ENCODE data around the gene NECTIN2. TPM values are rescaled to one million over a fixed set of nuclear protein-coding genes. Genes with fewer than 3 reads are reported as not detected.

The NECTIN2 gene
- total and polyA plus RNA-seq, 12 donors, result 82.7 to 243 (median 129) TPM

- peaks cover 38 to 46% of the 10 kb centered on the region in 2 donors for H3K4me1 ChIP-seq (replicated peaks in 1 of 2)
- peak; percentile 39 to 81 (median 63) for DNase-seq
- no peaks in the 10 kb centered on the region for H3K27me3 ChIP-seq
- H3K4me3 ChIP-seq, result peak overlapping the region; percentile 33 to 97 (median 84)
- intact Hi-C loops (cut with DNase I), result no loop called here
- H3K27ac ChIP-seq, result peak overlapping the region; percentile 49 to 99 (median 98)
- H3K36me3 ChIP-seq (replicated peaks in 1 of 2), result no peaks in the 10 kb centered on the region
- 0 to 1% (median 1%) methylated on average over 16 to 49 of the region's 51 CpGs for WGBS, 4 donors
- no peak for TF ChIP-seq POLR2A (IDR thresholded peaks at IDR 0.05)
- TF ChIP-seq CTCF (IDR thresholded peaks at IDR 0.05), result no peak
- H3K9me3 ChIP-seq (replicated peaks in 1 of 3), result no peaks in the 10 kb centered on the region
Measured at GRCh38 chr19:44846455-44847143, 502 bp downstream of the NECTIN2 start.

GRCh38 chr19:44847144-44848035 lies 1.3 kb downstream of the NECTIN2 start:
- no peaks in the 10 kb centered on the region for H3K36me3 ChIP-seq (replicated peaks in 1 of 2)
- peak; percentile 73 to 82 for TF ChIP-seq POLR2A (IDR thresholded peaks at IDR 0.05)
- no peak for TF ChIP-seq CTCF (IDR thresholded peaks at IDR 0.05)
- peaks cover 38 to 46% of the 10 kb centered on the region in 2 donors for H3K4me1 ChIP-seq (replicated peaks in 1 of 2)
- intact Hi-C loops (cut with DNase I), result no loop called here
- 0 to 2% (median 1%) methylated on average over 7 to 47 of the region's 47 CpGs for WGBS, 4 donors
- H3K9me3 ChIP-seq (replicated peaks in 1 of 3), result no peaks in the 10 kb centered on the region
- DNase-seq, result peak; percentile 80 to 92 (median 87)
- H3K27ac ChIP-seq, result peak overlapping the region; percentile 78 to 99 (median 98)
- no peaks in the 10 kb centered on the region for H3K27me3 ChIP-seq
- H3K4me3 ChIP-seq, result peak overlapping the region; percentile 33 to 97 (median 84)

- Histone ChIP-seq H3K4me3 (peak overlapping the region in 3 of 4 donors; percentile 15 to 94 (median 74)), H3K9me3 (replicated peaks in 1 of 3) (no peaks in the 10 kb centered on the region), H3K27ac (peak overlapping the region; percentile 78 to 99 (median 98)), H3K36me3 (replicated peaks in 1 of 2) (no peaks in the 10 kb centered on the region), H3K4me1 (replicated peaks in 1 of 2) (peaks cover 38 to 46% of the 10 kb centered on the region in 2 donors), H3K27me3 (no peaks in the 10 kb centered on the region)
- DNase-seq, result peak; percentile 35 to 75 (median 61)
- 3 to 13% (median 8%) methylated on average over 17 to 19 of the region's 19 CpGs for WGBS, 4 donors
- intact Hi-C loops (cut with DNase I), result no loop called here
- no peak for TF ChIP-seq CTCF (IDR thresholded peaks at IDR 0.05)
- no peak for TF ChIP-seq POLR2A (IDR thresholded peaks at IDR 0.05)
Measured at GRCh38 chr19:44848036-44848811, 2.1 kb downstream of the NECTIN2 start.
